Body of pancreas (tissue), 4 donors: ENCODE data around the gene RPS6KB2.

Experiments
- CTCF ChIP-seq, 7 experiments: fragments of 450-650 bp in 4 of 7; fragments of 200-600 bp in 3 of 7; sonication (generic) in 3 of 7; IDR thresholded peaks; one replicate each; pipeline ENCODE4 v1.5.1; 2016 to 2019; ENCODE audit warnings: antibody characterized with exemption in 7 of 7
- POLR2A ChIP-seq, 3 donors: fragments of 450-650 bp; IDR thresholded peaks; one replicate each; pipeline ENCODE4 v1.6.1; 2016; ENCODE audit warnings: antibody characterized with exemption in 3 of 3, mild to moderate bottlenecking in 2 of 3

GRCh38 chr11:67404515-67405195 lies 23.6 kb upstream of the RPS6KB2 start:
- TF ChIP-seq CTCF (IDR thresholded peaks at IDR 0.05) (no peak), POLR2A (IDR thresholded peaks at IDR 0.05) (no peak)
